H9 (cell line): Measurements from ENCODE around the gene ABHD12. TPM values are rescaled to one million over a fixed set of nuclear protein-coding genes. Genes with fewer than 3 reads are reported as not detected.

ENCODE experiments used
- DNase-seq: peaks from one replicate; pipeline ENCODE4 v3.0.0-alpha.2; 2017
- H2AFZ ChIP-seq: one replicate; pipeline ENCODE4 v1.6.1; 2013; ENCODE audit warnings: mild to moderate bottlenecking, low read length, control low read depth, moderate library complexity
- H2AK5ac ChIP-seq: 2 replicates; pipeline ENCODE4 v1.6.1; 2013; ENCODE audit warnings: low read length, control low read depth, mixed read lengths; ENCODE audit not compliant: insufficient read length
- H2BK120ac ChIP-seq: one replicate; pipeline ENCODE4 v1.6.1; 2013; ENCODE audit warnings: low read depth, mild to moderate bottlenecking, low read length, control low read depth, inconsistent platforms; ENCODE audit not compliant: poor library complexity, severe bottlenecking
- H2BK12ac ChIP-seq: 2 replicates; pipeline ENCODE4 v1.6.1; 2013; ENCODE audit warnings: low read length, control low read depth, mixed read lengths, low read depth; ENCODE audit not compliant: insufficient read length
- H2BK15ac ChIP-seq: 2 replicates; pipeline ENCODE4 v1.6.1; 2013; ENCODE audit warnings: low read depth, low read length, control low read depth
- H2BK20ac ChIP-seq: one replicate; pipeline ENCODE4 v1.6.1; 2013; ENCODE audit warnings: low read depth, mild to moderate bottlenecking, low read length, control low read depth, inconsistent platforms; ENCODE audit not compliant: poor library complexity, severe bottlenecking
- H2BK5ac ChIP-seq: 2 replicates; pipeline ENCODE4 v1.6.1; 2013; ENCODE audit warnings: low read length, control low read depth, mixed read lengths; ENCODE audit not compliant: insufficient read length
- H3K14ac ChIP-seq: 2 replicates; pipeline ENCODE4 v1.6.1; 2013; ENCODE audit warnings: low read length, control low read depth; ENCODE audit not compliant: insufficient read depth
- H3K18ac ChIP-seq: 2 replicates; pipeline ENCODE4 v1.6.1; 2013; ENCODE audit warnings: low read depth, mild to moderate bottlenecking, mixed read lengths, low read length, control low read depth; ENCODE audit not compliant: insufficient read length
- H3K23ac ChIP-seq: 2 replicates; pipeline ENCODE4 v1.6.1; 2013; ENCODE audit warnings: low read length, control low read depth, mixed read lengths, low read depth; ENCODE audit not compliant: insufficient read length
- H3K23me2 ChIP-seq: 2 replicates; pipeline ENCODE4 v1.6.1; 2013; ENCODE audit warnings: low read depth, mild to moderate bottlenecking, mixed read lengths, low read length, control low read depth; ENCODE audit not compliant: insufficient read length, poor library complexity, severe bottlenecking
- H3K27ac ChIP-seq: 2 replicates; pipeline ENCODE4 v1.5.1; 2013; ENCODE audit warnings: low read length, control low read depth, mixed read lengths, low read depth; ENCODE audit not compliant: insufficient read length
- H3K27me3 ChIP-seq: 2 replicates; pipeline ENCODE4 v1.6.1; 2013; ENCODE audit warnings: low read length, control low read depth, inconsistent platforms; ENCODE audit not compliant: insufficient read depth
- H3K4ac ChIP-seq: 2 replicates; pipeline ENCODE4 v1.6.1; 2013; ENCODE audit warnings: low read depth, mild to moderate bottlenecking, control low read depth, inconsistent platforms, low read length, moderate library complexity
- H3K4me1 ChIP-seq: 2 replicates; pipeline ENCODE4 v1.6.1; 2013; ENCODE audit warnings: low read length, control low read depth, inconsistent platforms; ENCODE audit not compliant: insufficient read depth
- H3K4me2 ChIP-seq: 2 replicates; pipeline ENCODE4 v1.6.1; 2013; ENCODE audit warnings: low read length, control low read depth, mixed read lengths; ENCODE audit not compliant: insufficient read length, insufficient read depth
- H3K56ac ChIP-seq: 2 replicates; pipeline ENCODE4 v1.6.1; 2013; ENCODE audit warnings: low read depth, mild to moderate bottlenecking, mixed read lengths, low read length, control low read depth; ENCODE audit not compliant: insufficient read length
- H3K79me1 ChIP-seq: 2 replicates; pipeline ENCODE4 v1.6.1; 2013; ENCODE audit warnings: low read depth, mild to moderate bottlenecking, moderate library complexity, low read length, control low read depth, inconsistent platforms; ENCODE audit not compliant: insufficient read depth, poor library complexity, severe bottlenecking
- H3K79me2 ChIP-seq: 2 replicates; pipeline ENCODE4 v1.6.1; 2013; ENCODE audit warnings: low read length, control low read depth, inconsistent platforms; ENCODE audit not compliant: insufficient read depth
- H3K9ac ChIP-seq: 2 replicates; pipeline ENCODE4 v1.6.1; 2013; ENCODE audit warnings: low read length, control low read depth, mixed read lengths; ENCODE audit not compliant: insufficient read length; ENCODE audit errors: extremely low read depth
- H3K9me3 ChIP-seq: one replicate; pipeline ENCODE4 v1.6.1; 2013; ENCODE audit warnings: low read depth, low read length, inconsistent platforms; ENCODE audit not compliant: control insufficient read depth
- H3T11ph ChIP-seq: one replicate; pipeline ENCODE4 v1.6.1; 2013; ENCODE audit warnings: mild to moderate bottlenecking, low read length, control low read depth, inconsistent platforms
- H4K20me1 ChIP-seq: one replicate; pipeline ENCODE4 v1.6.1; 2013; ENCODE audit not compliant: control insufficient read depth, insufficient read length, insufficient read depth
- H4K5ac ChIP-seq: 2 replicates; pipeline ENCODE4 v1.6.1; 2013; ENCODE audit warnings: low read depth, mild to moderate bottlenecking, mixed read lengths, low read length, control low read depth; ENCODE audit not compliant: insufficient read length
- H4K8ac ChIP-seq: replicated peaks from 2 replicates; pipeline ENCODE4 v1.6.1; 2013; ENCODE audit warnings: low read length, control low read depth, mixed read lengths, low read depth; ENCODE audit not compliant: insufficient read length
- H4K91ac ChIP-seq: 2 replicates; pipeline ENCODE4 v1.6.1; 2013; ENCODE audit warnings: low read depth, mild to moderate bottlenecking, moderate library complexity, mixed read lengths, low read length, control low read depth; ENCODE audit not compliant: insufficient read length
- H3K27ac Mint-ChIP-seq, 3 experiments: 2 replicates in 2 of 3; 3 replicates in 1 of 3; pipeline ENCODE4 v1.8.0; 2020 to 2021; ENCODE audit warnings: mixed read lengths in 3 of 3, mild to moderate bottlenecking in 1 of 3, moderate library complexity in 1 of 3
- H3K27me3 Mint-ChIP-seq: 2 replicates; pipeline ENCODE4 v1.8.0; 2021; ENCODE audit warnings: low read depth, mild to moderate bottlenecking, moderate library complexity, mixed read lengths
- H3K36me3 Mint-ChIP-seq, 3 experiments: 2 replicates in 2 of 3; 3 replicates in 1 of 3; pipeline ENCODE4 v1.8.0; 2020 to 2021; ENCODE audit warnings: low read depth in 3 of 3, mixed read lengths in 3 of 3; ENCODE audit not compliant: insufficient read depth in 1 of 3
- H3K4me1 Mint-ChIP-seq, 2 experiments: 2 replicates each; pipeline ENCODE4 v1.8.0; 2020; ENCODE audit warnings: mixed read lengths in 2 of 2
- H3K4me3 Mint-ChIP-seq, 2 experiments: 2 replicates in 1 of 2; 3 replicates in 1 of 2; pipeline ENCODE4 v1.8.0; 2020 to 2021; ENCODE audit warnings: mild to moderate bottlenecking in 2 of 2, mixed read lengths in 2 of 2, moderate library complexity in 1 of 2
- H3K9me3 Mint-ChIP-seq, 2 experiments: 2 replicates in 1 of 2; 3 replicates in 1 of 2; pipeline ENCODE4 v1.8.0; 2020; ENCODE audit warnings: mild to moderate bottlenecking in 2 of 2, mixed read lengths in 2 of 2, moderate library complexity in 1 of 2
- WGBS: extraction: QIAGEN DNeasy Blood & Tissue Kit; methylation state at CpG from one replicate; pipeline ENCODE4 v1.1.7; 2013; ENCODE audit warnings: missing lambda C conversion rate, low lambda C conversion rate, mixed read lengths; ENCODE audit not compliant: insufficient read length; ENCODE audit errors: extremely low coverage; 5-methylcytosine and 5-hydroxymethylcytosine counted together
- total RNA-seq: library from RNA; stranded (reverse); gene quantifications from 2 replicates; pipeline ENCODE4 v1.2.1, GENCODE V29; 2021
- TF ChIP-seq, protein P1 (sequence below): fragments of 200-600 bp; sonication (generic); conservative IDR thresholded peaks from 3 replicates; pipeline ENCODE4 v1.8.0; 2021; ENCODE audit warnings: antibody characterized with exemption, mild to moderate bottlenecking

Gene ABHD12
- total RNA-seq, 1 experiment from 2014 or later: 54.4 TPM

DNA sequence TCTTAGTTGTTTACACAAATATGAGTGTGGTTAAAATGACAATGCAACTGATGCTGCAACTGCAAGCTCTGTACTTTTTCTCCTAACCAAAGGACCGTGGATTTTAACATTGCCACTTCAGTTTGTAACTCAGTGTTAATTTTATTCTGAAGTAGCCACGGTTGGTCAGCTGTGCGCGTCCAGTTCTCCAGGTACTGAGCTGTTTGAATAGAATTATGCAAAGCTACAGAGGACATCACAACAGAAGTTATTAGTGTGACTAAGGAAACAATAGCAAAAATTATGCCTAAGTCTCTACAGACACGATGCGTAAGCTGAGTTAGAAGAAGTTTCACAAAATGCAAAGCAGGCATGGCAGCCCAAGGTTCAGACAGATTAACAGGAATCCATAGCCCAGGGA lies 4.4 kb upstream of the ABHD12 start:
- H3K14ac ChIP-seq: no peak overlapping the region

More for the DNA sequence above, 4.4 kb upstream of the ABHD12 start:
- no peak overlapping the region for H3T11ph ChIP-seq
- peaks cover 0 to 5% (median 2%) of the 10 kb centered on the region in 3 experiments; a peak in 1 of 7 replicates for H3K36me3 Mint-ChIP-seq
- no peak for DNase-seq
- H2BK20ac ChIP-seq: no peak overlapping the region
- H3K27me3 Mint-ChIP-seq: no peaks in the 10 kb centered on the region
- no peak overlapping the region for H4K8ac ChIP-seq
- H3K4me1 Mint-ChIP-seq: peaks cover 5 to 10% of the 10 kb centered on the region in 2 experiments; a peak in 3 of 4 replicates
- no peak overlapping the region for H2AK5ac ChIP-seq
- H3K27ac Mint-ChIP-seq: no peak overlapping the region
- no peaks in the 10 kb centered on the region for H3K23me2 ChIP-seq
- H3K9me3 Mint-ChIP-seq: no peaks in the 10 kb centered on the region; a peak in 1 of 5 replicates
- no peak overlapping the region for H3K18ac ChIP-seq
- no peaks in the 10 kb centered on the region for H3K79me1 ChIP-seq
- H2BK12ac ChIP-seq: no peak overlapping the region
- H3K9ac ChIP-seq: no peak overlapping the region
- H4K20me1 ChIP-seq: no peaks in the 10 kb centered on the region
- no peaks in the 10 kb centered on the region for H3K9me3 ChIP-seq
- no CpG with 5 or more reads among the region's 6 CpGs for WGBS
- H3K79me2 ChIP-seq: no peaks in the 10 kb centered on the region
- no peak overlapping the region for H2AFZ ChIP-seq
- H3K27ac ChIP-seq: no peak overlapping the region
- no peaks in the 10 kb centered on the region for H3K27me3 ChIP-seq
- H3K4me2 ChIP-seq: no peak overlapping the region
- H4K91ac ChIP-seq: no peak overlapping the region
- no peak overlapping the region for H3K56ac ChIP-seq
- TF ChIP-seq, protein P1, sequence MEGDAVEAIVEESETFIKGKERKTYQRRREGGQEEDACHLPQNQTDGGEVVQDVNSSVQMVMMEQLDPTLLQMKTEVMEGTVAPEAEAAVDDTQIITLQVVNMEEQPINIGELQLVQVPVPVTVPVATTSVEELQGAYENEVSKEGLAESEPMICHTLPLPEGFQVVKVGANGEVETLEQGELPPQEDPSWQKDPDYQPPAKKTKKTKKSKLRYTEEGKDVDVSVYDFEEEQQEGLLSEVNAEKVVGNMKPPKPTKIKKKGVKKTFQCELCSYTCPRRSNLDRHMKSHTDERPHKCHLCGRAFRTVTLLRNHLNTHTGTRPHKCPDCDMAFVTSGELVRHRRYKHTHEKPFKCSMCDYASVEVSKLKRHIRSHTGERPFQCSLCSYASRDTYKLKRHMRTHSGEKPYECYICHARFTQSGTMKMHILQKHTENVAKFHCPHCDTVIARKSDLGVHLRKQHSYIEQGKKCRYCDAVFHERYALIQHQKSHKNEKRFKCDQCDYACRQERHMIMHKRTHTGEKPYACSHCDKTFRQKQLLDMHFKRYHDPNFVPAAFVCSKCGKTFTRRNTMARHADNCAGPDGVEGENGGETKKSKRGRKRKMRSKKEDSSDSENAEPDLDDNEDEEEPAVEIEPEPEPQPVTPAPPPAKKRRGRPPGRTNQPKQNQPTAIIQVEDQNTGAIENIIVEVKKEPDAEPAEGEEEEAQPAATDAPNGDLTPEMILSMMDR: no peak
- no peak overlapping the region for H3K4me3 Mint-ChIP-seq
- no peak overlapping the region for H3K23ac ChIP-seq
- no peak overlapping the region for H2BK15ac ChIP-seq
- H3K4me1 ChIP-seq: no peaks in the 10 kb centered on the region
- H4K5ac ChIP-seq: no peak overlapping the region
- H2BK120ac ChIP-seq: no peak overlapping the region
- H2BK5ac ChIP-seq: no peak overlapping the region
- H3K4ac ChIP-seq: no peak overlapping the region
